ENCODE results near the gene SYNE2.

DNA sequence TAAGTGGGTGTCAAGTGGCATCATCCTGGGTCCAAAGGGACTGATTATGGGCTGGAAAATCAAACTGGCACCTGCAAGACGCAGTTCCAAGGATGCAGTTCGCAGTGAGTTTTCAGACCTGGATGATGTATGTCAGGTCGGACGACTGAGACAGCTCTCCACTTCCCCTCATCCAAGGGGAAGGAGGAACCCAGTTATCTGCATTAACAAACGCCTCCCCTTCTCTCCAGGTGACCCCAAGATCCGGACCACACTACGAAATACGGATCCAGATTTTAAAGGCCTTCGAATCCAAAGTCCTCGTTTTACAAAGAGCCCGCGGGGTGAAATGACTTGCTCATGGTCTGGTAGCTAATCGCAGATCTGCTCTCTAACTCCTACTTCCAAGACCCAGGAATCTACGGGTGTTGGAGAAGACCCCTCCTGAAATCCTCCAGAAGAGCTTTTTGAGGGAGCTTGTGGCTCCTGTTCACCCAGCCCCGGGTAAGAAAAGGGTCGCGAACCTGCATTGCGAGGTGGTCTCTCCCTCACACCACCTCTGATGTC is 460 bp upstream of the SYNE2 start:
- TF ChIP-seq, protein P1, sequence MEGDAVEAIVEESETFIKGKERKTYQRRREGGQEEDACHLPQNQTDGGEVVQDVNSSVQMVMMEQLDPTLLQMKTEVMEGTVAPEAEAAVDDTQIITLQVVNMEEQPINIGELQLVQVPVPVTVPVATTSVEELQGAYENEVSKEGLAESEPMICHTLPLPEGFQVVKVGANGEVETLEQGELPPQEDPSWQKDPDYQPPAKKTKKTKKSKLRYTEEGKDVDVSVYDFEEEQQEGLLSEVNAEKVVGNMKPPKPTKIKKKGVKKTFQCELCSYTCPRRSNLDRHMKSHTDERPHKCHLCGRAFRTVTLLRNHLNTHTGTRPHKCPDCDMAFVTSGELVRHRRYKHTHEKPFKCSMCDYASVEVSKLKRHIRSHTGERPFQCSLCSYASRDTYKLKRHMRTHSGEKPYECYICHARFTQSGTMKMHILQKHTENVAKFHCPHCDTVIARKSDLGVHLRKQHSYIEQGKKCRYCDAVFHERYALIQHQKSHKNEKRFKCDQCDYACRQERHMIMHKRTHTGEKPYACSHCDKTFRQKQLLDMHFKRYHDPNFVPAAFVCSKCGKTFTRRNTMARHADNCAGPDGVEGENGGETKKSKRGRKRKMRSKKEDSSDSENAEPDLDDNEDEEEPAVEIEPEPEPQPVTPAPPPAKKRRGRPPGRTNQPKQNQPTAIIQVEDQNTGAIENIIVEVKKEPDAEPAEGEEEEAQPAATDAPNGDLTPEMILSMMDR (conservative IDR thresholded peaks at IDR 0.05 in 1 of 2, IDR thresholded peaks at IDR 0.05 in 1 of 2; ENCODE audit: low read depth in 1 of 2, low read length in 2 of 2) = no peak
- TF ChIP-seq EZH2 (IDR thresholded peaks at IDR 0.05; ENCODE audit: low read length, missing control alignments) = no peak

Data from fibroblast of lung (primary cell).